GM19193 (cell line): Measurements from ENCODE around the gene HBG2.

Experiments
- POLR2A ChIP-seq: IDR thresholded peaks from 4 replicates; pipeline ENCODE4 v1.6.1; 2011; ENCODE audit not compliant: insufficient read depth, insufficient read length; ENCODE audit errors: extremely low read depth

HBG2 gene

GRCh38 chr11:5284637-5285036, 30.1 kb upstream of the HBG2 start:
- TF ChIP-seq POLR2A: no peak

DNA sequence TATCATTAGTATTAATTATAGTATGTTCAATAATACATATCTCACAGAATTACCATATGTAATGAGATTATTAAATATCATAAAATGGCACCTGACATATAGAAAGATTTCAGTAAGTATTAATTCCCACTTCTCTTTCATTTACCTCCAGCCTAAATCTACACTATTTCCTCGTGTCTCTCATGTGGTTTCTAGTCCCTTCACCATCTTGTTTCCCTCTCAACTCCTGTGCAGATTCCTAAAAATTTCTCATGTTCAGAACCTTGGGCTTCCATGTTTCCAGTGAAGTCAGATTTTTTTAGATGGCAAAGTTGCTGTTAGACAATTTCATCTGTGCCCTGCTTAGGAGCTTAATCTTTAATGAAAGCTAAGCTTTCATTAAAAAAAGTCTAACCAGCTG, 29.3 kb upstream of the HBG2 start:
- TF ChIP-seq POLR2A: no peak

DNA sequence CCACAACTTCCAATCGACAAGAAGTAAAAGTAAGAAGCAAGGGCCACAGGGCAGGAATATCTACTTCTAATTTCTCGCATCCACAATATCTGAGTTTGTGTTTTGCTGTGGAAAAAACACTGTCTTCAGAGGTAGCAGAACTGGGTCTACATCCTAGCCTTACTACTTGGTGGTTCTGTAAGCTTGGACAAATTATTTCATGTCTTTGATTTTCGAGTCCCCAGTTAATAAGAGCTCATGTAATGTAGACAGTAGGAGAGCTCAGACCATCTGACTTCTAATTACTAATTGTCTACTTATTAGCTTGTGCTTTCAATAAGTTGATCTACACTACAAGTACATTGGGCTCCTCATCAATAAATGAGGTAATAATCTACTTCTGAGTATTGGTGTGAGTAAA, 28.5 kb upstream of the HBG2 start:
- no peak for TF ChIP-seq POLR2A

GRCh38 chr11:5282628-5283027, 28.0 kb upstream of the HBG2 start:
- TF ChIP-seq POLR2A: no peak

DNA sequence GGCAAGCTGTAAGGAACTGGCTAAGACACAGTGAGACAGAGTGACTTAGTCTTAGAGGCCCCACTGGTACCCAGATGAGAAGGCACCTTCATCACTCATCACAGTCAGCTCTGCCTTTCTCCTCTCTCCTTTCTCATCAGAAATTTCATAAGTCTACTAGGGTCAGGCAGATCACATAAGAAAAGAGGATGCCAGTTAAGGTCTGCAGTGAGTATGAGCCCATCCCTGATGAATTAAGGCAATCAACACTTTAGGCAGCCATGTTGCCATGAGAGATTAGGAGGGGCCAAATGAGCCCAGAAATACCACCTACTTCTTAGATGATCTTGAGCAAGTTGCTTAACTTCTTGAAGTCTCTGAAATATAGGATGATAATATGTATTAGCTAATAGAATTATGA, 27.0 kb upstream of the HBG2 start:
- no peak for TF ChIP-seq POLR2A

DNA sequence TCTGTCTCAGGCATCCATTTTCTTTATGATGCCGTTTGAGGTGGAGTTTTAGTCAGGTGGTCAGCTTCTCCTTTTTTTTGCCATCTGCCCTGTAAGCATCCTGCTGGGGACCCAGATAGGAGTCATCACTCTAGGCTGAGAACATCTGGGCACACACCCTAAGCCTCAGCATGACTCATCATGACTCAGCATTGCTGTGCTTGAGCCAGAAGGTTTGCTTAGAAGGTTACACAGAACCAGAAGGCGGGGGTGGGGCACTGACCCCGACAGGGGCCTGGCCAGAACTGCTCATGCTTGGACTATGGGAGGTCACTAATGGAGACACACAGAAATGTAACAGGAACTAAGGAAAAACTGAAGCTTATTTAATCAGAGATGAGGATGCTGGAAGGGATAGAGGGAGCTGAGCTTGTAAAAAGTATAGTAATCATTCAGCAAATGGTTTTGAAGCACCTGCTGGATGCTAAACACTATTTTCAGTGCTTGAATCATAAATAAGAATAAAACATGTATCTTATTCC, 26.1 kb upstream of the HBG2 start:
- no peak for TF ChIP-seq POLR2A

DNA sequence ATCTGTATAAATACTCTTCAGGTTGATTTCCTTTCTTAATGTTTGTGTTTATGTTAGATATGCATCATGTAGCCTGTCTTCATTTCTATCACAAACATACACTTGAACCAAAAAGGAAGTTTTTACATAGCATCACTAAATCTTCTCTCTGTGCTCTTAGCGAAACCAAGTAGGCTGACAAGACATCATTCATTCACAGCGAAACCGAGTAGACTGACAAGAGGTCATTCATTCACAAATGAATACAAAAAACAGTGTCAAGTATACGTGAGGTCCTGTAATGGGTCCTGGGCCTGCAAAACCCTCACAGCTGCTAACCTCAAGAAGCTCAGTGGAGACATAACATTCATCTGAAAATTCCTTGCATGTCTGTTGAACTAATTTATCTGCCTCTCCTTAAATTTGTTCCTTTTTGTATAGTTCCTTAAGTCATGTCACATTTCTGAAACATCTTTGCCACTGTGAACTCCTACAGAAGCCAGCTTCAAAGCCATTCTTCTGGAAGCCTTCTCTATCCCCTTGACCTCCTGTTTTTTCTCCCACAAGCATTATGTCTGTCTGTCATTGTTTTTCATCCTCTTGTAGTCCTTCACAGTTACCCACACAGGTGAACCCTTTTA, 25.0 kb upstream of the HBG2 start:
- TF ChIP-seq POLR2A: no peak

DNA sequence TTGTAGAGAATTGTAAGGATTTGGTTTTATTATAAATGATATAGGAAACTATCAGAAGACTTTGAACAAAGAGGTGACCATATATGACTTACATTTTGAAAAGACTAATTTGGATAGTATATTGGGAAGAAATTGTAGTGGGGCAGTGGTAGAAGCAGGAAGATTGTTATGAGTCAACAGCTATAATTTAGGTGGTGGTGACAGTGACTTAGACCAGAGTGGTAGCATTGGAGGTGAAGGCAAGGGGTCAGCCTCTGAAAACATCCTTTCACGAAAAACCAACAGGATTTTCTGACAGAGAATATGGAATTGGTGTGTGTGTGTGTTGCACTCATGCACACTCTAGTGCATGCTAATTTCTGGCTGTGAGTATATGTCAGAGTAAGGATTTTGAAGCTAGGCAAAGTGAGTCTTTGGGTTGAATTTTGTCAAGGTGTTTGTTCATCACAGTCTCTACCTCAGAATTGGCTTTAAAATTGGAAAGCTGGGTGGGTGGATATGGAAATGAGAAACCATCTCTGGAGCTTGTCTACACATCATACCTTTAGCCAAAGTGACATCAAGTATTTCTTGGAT, 23.3 kb upstream of the HBG2 start:
- no peak for TF ChIP-seq POLR2A

DNA sequence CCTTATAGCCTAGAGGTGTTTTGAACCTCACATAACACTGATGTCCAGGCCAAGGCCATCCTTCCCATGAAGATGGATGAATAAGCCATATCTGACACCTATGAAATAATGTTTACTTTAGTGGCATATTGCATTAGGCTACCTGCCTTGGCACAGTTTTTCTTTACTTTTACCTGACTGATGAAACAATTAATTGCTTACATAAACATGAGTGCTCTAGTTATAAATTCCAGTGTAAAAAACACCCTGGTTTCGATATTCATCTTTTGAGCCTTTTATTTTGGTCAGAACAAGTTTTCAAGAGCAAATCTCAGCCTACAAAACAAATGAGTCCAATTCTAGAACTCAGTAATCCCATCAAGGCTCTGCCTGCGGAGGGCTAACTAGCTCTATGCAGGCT, 22.1 kb upstream of the HBG2 start:
- no peak for TF ChIP-seq POLR2A

DNA sequence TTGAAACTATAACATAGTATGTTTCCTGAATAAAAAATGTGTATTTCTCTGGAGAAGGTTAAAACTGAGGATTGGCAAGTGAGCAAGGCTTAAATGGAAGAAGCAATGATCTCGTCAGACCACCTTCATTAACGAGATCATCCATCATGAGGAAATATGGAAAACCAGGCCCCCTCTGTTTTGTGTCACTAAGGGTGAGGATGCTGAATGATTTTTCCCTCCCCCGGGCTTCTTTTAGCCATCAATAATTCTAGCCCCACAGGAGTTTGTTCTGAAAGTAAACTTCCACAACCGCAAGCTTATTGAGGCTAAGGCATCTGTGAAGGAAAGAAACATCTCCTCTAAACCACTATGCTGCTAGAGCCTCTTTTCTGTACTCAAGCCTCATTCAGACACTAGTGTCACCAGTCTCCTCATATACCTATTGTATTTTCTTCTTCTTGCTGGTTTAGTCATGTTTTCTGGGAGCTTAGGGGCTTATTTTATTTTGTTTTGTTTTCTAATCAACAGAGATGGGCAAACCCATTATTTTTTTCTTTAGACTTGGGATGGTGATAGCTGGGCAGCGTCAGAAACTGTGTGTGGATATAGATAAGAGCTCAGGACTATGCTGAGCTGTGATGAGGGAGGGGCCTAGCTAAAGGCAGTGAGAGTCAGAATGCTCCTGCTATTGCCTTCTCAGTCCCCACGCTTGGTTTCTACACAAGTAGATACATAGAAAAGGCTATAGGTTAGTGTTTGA, 21.0 kb upstream of the HBG2 start:
- no peak for TF ChIP-seq POLR2A

- TF ChIP-seq POLR2A: no peak
These were observed 19.8 kb upstream of the HBG2 start for GRCh38 chr11:5274395-5274794.

- no peak for TF ChIP-seq POLR2A
These were observed 17.9 kb upstream of the HBG2 start for GRCh38 chr11:5272395-5273017.

- no peak for TF ChIP-seq POLR2A
These were observed 15.2 kb upstream of the HBG2 start, which contains the start of gene HBE1 for GRCh38 chr11:5269715-5270147. Gene HBE1 (minus strand): TSS chr11:5269945. CDS start chr11:5269890, 55 bp downstream.

- no peak for TF ChIP-seq POLR2A
These were observed 12.5 kb upstream of the HBG2 start for GRCh38 chr11:5267033-5267563.

DNA sequence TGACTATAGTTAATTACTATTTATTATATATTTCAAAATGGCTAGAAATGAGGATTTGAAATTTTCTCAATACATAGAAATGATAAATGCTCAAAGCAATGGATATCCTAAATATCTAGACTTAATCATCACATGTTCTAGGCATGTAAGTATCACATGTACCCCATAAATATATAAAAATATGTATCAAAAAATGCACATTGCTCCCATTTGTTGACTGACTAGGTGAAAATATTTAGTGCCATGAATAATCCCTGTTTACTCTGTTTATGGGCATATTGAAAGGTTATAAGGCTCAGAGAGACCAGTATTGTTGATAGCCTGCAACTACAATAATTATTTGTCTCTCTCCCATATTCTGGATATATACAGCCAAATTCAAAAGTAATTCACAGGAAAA, 12.0 kb upstream of the HBG2 start:
- no peak for TF ChIP-seq POLR2A
